LNCaP clone FGC (cell line): Measurements from ENCODE around the gene RSRC1.

ENCODE experiments used
- DNase-seq: peaks from one replicate; pipeline ENCODE4 v3.0.0-alpha.2; 2011; ENCODE audit warnings: low read depth
- H3K4me3 ChIP-seq: 2 replicates; pipeline ENCODE4 v1.5.1; 2011; ENCODE audit warnings: mild to moderate bottlenecking, low read depth, low read length, control low read depth
- TF ChIP-seq, protein P1 (sequence below): IDR thresholded peaks from 2 replicates; pipeline ENCODE4 v1.5.1; 2012; ENCODE audit warnings: mild to moderate bottlenecking; ENCODE audit not compliant: control insufficient read depth, insufficient read depth; ENCODE audit errors: extremely low read depth

Gene RSRC1

DNA sequence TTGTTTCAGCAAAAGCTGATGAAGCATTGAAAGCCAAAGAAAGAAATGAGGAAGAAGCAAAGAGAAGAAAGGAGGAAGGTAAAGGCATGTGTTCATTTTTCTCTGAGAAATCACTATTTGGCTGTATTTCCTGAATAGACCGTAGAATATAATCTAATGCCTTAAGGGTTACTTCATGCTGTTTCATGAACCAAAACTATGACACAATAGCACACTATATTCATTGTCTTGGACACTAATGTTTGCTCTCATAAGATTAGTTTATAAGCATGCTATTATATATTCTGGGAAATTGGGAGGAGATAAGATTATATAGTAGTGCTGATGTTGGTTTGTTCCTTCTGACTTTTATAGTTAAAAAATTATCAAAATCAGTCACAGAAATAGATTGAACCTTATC, 351.0 kb downstream of the RSRC1 start:
- TF ChIP-seq, protein P1, sequence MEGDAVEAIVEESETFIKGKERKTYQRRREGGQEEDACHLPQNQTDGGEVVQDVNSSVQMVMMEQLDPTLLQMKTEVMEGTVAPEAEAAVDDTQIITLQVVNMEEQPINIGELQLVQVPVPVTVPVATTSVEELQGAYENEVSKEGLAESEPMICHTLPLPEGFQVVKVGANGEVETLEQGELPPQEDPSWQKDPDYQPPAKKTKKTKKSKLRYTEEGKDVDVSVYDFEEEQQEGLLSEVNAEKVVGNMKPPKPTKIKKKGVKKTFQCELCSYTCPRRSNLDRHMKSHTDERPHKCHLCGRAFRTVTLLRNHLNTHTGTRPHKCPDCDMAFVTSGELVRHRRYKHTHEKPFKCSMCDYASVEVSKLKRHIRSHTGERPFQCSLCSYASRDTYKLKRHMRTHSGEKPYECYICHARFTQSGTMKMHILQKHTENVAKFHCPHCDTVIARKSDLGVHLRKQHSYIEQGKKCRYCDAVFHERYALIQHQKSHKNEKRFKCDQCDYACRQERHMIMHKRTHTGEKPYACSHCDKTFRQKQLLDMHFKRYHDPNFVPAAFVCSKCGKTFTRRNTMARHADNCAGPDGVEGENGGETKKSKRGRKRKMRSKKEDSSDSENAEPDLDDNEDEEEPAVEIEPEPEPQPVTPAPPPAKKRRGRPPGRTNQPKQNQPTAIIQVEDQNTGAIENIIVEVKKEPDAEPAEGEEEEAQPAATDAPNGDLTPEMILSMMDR: no peak
- H3K4me3 ChIP-seq: no peak overlapping the region
- no peak for DNase-seq

DNA sequence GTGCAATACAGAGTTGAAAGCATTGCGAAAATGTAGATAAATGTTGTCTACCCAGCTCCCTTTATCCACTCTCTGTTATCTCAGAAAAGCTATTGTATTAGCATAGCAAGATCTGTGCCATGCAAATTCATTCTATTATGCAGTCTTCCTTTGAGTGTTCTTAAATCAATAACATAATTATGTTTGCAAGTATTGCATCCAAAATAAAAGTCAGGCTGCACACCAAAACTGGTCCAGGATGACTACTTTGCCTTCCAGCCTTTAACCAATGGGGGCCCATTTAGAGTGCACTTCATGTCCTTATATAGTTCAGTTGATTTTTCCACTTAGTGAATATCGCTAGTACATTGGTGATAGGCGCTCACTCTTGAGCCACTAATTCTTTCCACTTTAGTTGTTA, 353.7 kb downstream of the RSRC1 start:
- no peak for DNase-seq

DNA sequence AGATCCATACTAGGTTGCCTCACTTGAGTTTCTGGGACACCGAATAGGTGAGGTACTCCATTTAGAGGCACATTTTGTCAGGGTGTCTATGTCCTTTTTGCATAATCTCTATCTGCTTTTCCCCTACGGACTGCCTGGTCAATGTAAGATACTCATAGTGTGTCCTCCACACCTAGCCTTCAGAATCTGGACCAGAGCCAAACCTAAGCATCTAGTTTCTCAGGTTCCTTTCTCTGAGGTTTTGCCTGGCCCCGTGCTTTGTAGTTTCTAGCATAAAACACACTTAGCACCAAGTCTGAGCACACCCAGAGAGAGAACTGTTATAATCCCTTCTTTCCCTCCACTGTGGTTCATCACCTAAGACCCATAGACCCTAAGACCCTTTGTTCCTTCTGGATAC, 355.2 kb downstream of the RSRC1 start:
- DNase-seq: no peak
- no peak overlapping the region for H3K4me3 ChIP-seq
- TF ChIP-seq, protein P1: no peak

More for the DNA sequence above, 353.7 kb downstream of the RSRC1 start:
- H3K4me3 ChIP-seq: no peak overlapping the region
- TF ChIP-seq, protein P1: no peak

DNA sequence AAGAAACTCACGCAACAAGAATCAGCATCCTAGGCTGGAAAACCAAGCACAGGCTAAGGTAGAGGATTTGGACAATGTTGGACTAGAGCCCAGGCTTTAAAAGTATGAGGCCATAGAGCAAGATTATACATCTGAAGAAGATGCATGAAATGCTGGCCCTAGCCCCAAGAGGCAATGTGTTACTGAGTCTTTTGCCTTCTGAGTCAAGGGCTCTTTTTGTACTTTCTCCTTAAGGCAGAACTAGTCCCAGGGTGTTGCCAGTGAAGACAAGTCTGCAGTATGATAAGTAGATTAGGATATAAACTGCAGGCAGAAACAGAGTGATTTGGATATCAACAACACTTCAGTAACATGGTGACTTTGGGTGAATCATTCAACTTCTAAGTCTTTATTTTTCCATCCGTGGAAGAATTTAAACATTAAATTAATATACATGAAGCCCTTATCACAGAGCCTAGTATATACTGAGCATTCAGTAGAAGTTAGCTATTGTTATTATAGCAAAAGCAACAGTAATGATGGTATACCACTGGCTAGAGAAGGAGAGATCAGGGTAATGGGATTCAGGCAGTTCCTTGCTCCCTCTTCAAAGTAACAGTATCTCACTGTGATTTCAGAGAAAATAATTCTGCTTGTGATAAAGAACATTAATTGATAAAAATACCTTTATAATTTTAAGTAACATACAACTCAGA, 361.2 kb downstream of the RSRC1 start:
- no peak for DNase-seq
- TF ChIP-seq, protein P1: no peak
- no peak overlapping the region for H3K4me3 ChIP-seq

DNA sequence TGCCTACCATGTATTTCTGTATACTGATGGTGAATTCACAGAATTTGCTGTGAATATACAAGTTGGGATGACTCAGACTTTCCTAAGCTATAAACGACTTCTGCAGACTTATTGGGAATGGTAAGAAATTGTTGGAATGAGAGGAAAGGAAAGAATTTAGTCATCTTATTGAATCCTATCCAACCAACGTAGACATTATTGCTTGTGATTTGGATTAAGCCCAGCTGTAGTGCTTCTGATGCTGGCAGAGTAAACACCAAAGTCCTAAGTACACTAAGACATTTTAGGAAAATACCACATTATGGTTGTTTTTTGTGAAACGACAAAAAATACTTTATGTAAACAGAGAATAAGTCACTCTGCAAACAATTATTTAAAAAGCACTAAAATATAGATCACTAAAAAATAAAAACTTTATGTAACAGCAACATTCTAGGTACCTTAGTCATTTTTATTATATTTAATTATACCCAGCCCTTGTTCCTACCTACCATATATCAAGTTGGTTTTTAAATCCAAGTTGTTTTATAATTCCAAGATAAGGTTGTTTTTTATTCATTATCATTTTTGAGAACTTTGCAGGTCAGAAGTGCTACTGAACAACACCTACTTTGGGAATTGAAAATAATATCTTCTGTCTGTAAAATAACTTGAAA, 361.9 kb downstream of the RSRC1 start:
- TF ChIP-seq, protein P1: no peak
- DNase-seq: no peak

DNA sequence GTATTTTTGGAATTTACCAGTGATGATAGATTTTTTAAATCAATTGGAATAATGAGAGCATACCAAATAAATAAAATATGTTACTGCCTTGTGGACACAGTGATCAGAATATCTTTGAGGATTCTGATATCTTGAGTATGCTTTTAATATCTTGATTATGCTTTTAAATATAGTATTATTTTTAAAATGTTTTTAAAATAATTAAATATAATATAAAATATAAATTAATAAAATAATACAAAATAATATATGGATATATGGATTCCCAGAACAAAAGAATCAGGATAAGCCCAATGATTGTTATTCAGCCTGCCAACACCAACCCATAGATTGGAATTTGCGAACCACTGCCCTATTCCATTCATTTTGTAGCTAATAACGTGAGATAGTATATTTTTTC, 369.2 kb downstream of the RSRC1 start:
- no peak for DNase-seq
- TF ChIP-seq, protein P1: no peak
- no peak overlapping the region for H3K4me3 ChIP-seq

More for the DNA sequence above, 361.9 kb downstream of the RSRC1 start:
- H3K4me3 ChIP-seq: no peak overlapping the region
